HG03439 (cell line): ENCODE data around the gene ALG12.

ENCODE experiments used
- ATAC-seq: cut with Tn5 transposase; IDR thresholded peaks from one replicate; pipeline ENCODE4 v1.9.1; 2021; ENCODE audit warnings: mild to moderate bottlenecking, moderate library complexity; ENCODE audit not compliant: unreplicated experiment

The ALG12 gene

DNA sequence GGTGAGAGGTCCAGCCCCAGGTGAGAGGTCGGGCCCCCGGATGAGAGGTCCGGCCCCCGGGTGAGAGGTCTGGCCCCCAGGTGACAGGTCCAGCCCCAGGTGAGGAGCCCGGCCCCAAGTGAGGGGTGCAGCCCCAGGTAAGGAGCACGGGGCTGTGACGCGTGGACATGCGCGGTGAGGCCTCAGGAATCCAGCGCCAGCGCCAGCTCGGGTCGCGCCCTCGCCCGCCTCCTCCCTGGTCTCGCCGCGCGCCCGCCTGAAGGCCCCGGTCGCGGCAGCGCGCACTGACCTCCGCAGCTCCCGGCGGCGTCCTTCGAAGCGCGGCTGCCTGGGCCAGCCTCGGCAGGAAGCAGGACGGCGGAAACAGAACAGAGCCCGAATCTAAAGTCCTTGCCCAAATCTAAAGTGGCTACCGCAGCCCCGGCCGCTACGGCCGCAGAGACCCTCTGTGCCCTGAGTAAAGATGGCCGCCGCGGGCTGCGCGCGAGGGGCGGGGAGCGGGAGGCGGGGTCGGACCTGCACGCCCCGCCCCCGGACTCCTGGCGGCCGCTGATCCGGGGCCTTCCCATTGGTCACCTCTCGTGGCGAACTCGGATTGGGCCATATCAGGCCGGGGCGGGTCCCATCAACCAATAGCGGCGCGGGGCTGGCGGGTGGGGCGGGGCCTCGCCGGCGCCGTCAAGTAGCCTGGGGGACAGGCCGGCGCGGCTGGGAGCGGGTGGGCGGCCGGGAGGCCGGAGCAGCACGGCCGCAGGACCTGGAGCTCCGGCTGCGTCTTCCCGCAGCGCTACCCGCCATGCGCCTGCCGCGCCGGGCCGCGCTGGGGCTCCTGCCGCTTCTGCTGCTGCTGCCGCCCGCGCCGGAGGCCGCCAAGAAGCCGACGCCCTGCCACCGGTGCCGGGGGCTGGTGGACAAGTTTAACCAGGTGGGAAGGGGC, at the start of gene ALG12, which contains the start of gene CRELD2:
Gene ALG12 (minus strand): TSS at position 465 of the 937 bp plus-strand sequence. CDS start 4,673 bp downstream, outside the sequence.
Gene CRELD2 (plus strand): TSS at position 661 of the 937 bp plus-strand sequence. CDS start 136 bp downstream, at position 797.
- ATAC-seq, result peak; percentile 84

DNA sequence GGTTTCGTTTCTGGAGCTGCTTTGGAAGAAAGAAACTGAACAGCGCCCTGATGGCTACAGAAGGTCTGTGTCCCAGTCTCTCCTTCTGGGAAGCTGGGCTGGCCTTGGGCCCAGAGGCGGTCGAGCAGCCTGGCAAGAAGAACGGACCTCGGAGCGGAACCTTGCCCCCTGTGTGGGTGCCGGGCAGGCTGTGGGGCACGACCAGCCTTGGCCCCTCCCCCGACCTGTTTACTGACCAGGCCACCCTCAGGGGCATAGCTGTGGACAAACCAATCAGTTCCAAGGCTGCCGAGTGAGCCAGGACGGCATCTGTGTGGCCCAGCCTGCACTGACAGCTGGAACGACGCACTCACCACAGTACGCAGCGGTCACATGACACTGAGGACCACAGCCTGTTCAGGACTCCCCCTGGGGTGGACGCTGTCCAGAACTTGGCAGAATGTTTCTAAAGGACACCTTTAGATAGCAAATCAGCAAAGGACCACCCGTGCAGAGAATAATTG, 49.5 kb upstream of the ALG12 start:
- no peak for ATAC-seq

GRCh38 chr22:49966774-49967705, 48.8 kb upstream of the ALG12 start:
- ATAC-seq, result no peak

GRCh38 chr22:49966041-49966773, 48.0 kb upstream of the ALG12 start:
- no peak for ATAC-seq

DNA sequence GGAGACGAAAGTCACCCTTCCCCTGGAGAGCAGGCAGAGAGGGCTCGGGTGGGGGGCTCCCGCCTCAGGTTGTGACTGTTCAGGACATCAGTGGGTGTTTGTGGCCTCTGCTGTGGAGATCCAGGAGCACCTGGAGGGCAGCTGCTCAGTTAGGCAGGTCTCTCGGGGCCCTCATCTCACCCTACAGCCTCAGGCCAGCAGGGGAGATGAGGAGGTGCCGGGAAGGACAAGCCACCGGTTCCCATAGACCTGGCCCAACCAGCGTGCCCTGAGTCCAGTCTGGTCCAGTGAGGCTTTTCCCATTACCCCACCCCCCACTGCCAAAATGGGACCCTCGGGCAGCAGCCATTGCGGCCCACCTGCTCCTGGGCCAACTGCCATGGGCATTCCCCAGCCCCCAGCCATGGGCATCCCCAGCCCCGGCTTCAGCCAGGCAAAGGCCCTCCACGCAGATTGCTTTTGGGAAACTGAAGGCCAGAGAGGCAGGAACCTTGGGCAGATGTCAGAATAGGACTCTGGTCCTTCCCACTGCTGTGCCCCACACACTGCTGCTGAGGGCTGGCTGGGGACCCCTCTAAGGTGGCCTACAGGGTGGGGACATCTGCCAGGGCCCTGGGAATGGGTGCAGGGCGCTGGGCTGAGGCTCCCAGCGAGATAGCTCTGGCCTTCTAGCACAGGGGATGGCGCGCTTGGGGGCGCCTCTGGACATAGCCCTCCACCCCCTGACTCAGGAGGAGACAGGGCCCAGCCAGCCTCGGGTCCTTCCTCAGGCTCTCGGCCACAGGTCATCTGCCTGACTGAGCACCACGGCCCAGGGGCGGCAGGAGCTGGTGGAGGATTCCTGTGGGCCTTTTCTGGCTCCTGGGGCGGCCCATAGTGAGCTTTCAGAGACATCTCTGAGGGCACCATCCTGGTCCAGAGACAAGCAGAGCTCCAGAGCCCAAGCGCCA, 47.1 kb upstream of the ALG12 start:
- ATAC-seq, result no peak

DNA sequence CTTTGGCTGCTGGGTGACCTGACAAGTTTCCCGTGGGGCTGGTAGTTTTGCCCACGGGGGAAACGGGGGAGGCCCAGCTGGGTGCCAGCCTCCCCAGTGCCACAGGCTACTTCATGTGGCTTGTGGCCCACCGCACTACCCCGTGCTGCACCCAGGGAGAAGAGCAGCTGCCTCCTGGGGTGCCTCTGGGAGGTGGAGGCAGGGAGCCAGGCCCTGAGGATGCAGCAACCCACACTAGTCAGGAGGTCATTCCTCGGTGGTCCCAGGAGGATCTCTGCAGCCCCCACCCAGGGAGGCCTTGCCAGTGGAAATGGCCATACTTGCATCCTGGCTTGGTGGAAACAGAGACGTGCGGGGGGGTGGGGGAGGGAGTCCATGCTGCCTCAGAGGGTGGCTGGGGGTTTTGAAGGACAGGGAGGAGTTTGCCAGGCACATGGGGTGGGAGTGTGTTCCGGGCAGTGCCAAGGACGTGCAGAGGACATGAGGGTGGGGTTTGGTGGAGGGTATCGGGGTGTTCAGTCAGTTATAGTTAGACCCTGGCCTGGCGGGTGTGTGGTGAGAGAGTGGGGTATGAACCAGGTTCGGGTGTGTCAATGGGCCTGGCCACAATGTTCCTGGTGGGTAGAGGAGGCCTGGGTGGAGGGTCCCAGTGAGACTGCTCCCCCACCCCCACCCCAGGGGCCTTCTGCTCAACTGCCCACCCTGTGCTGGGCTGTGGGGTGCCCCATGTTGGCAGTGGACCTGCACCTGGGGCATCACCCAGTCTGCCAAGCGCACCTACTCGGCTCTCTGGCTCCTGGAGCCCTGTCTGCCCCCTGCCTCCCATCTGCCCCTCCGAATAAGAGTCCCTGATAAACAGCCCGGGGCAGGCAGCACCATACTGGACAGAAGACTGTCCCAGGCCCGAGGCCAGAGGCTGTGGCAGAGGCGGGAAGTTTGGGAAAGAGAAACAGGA, 46.2 kb upstream of the ALG12 start:
- ATAC-seq, result no peak

DNA sequence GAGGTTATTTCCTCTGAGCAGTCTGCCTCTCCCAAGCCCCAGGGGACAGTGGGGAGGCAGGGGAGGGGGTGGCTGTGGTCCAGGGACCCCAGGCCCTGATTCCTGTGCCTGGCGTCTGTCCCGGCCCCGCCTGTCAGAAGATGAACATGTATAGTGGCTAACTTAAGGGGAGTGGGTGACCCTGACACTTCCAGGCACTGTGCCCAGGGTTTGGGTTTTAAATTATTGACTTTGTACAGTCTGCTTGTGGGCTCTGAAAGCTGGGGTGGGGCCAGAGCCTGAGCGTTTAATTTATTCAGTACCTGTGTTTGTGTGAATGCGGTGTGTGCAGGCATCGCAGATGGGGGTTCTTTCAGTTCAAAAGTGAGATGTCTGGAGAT, 45.4 kb upstream of the ALG12 start:
- ATAC-seq, result no peak

- ATAC-seq, result peak; percentile 0
Measured at GRCh38 chr22:49962751-49963646, 44.8 kb upstream of the ALG12 start.

GRCh38 chr22:49962012-49962750, 43.9 kb upstream of the ALG12 start:
- ATAC-seq, result peak; percentile 23

- no peak for ATAC-seq
Measured at GRCh38 chr22:49961601-49962011, 43.4 kb upstream of the ALG12 start.

DNA sequence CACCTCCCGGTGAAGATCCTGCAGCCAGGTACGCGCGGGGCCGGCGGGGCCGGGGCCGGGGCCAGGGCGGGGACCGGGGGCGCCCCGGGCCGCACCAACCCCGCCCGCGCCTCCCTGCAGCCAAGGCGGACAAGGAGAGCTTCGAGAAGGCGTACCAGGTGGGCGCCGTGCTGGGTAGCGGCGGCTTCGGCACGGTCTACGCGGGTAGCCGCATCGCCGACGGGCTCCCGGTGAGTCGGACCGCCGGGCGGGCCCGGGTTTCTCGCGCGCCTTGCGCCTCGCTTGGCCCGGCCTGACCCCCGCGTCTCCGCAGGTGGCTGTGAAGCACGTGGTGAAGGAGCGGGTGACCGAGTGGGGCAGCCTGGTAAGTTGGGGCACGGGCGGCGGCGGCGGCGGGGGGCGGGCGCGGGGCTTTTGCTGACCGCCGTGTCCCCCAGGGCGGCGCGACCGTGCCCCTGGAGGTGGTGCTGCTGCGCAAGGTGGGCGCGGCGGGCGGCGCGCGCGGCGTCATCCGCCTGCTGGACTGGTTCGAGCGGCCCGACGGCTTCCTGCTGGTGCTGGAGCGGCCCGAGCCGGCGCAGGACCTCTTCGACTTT, 42.9 kb upstream of the ALG12 start:
- ATAC-seq, result no peak

GRCh38 chr22:49960159-49961004, 42.1 kb upstream of the ALG12 start, which contains the start of gene PIM3:
TSS of gene PIM3 (plus strand) at chr22:49960772. CDS start at chr22:49960948, 176 bp downstream.
- ATAC-seq, result peak; percentile 62

DNA sequence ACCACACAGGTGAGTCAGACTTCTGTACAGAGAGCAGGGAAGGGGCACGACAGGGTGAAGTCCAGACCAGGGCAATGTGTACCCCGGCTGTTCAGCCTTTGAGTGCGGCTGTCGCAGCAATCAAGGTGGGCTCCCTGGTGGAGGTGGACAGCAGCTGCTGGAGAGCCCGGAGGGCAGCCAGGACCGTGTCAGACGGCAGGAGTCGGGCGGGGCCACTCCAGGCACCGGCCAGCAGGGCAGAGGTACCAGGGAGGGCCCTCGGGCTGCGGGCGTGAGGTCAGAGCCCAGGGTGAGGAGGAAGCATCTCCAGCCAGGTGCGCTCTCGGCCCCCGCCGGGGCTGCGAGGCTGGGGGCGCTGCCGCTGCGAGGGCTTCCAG, 41.5 kb upstream of the ALG12 start:
- ATAC-seq, result peak; percentile 7

DNA sequence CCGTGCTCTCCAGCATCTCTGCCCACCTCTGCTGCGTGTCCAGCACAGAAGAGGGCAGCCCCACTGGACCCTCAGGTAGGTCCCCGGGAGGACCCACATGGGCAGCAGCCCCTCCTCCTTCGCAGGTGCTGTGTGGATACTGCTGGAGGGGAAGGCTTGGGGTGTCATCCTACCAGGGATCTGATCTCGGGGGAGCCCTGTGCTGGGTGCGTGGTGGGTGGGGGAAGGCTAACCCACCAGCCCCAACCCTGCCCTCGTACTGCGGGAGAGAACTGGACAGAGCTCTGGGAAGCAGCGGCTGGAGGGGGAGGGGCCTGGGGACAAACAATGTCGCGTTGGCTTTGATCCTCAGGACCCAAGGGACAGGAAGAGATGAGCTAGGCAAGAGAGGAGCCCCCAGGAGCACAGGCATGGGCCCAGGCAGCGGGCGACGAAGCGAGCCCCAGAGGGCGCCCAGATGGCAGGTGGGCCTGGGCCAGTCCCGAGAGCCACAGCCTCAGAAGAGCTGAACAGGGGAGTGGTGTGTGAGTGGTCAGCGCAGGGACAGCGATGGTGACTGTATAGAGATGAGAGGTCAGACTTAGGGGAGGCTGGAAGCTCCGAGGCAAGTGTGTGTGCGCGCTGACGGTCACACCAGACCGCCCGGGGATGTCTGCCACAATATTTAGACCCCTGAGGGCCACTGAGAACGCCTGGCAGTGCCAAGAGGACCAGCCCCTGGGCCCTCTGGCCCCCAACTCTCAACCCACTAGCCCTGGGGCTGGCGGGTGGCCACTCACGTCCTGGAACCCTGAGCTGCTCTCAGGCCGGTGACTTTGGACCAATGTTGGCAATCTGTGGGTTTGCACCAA, 40.9 kb upstream of the ALG12 start:
- no peak for ATAC-seq
